HG03521 (cell line): Measurements from ENCODE around the gene TOR4A.
"Not testable (repeated sequence)": the region's sequence is repeated elsewhere in the genome, so short reads cannot be mapped to it uniquely, and the experiment has no call there.

Source experiments
- ATAC-seq: cut with Tn5 transposase; IDR thresholded peaks from one replicate; pipeline ENCODE4 v1.9.1; 2021; ENCODE audit warnings: mild to moderate bottlenecking, moderate library complexity; ENCODE audit not compliant: unreplicated experiment

TOR4A gene

DNA sequence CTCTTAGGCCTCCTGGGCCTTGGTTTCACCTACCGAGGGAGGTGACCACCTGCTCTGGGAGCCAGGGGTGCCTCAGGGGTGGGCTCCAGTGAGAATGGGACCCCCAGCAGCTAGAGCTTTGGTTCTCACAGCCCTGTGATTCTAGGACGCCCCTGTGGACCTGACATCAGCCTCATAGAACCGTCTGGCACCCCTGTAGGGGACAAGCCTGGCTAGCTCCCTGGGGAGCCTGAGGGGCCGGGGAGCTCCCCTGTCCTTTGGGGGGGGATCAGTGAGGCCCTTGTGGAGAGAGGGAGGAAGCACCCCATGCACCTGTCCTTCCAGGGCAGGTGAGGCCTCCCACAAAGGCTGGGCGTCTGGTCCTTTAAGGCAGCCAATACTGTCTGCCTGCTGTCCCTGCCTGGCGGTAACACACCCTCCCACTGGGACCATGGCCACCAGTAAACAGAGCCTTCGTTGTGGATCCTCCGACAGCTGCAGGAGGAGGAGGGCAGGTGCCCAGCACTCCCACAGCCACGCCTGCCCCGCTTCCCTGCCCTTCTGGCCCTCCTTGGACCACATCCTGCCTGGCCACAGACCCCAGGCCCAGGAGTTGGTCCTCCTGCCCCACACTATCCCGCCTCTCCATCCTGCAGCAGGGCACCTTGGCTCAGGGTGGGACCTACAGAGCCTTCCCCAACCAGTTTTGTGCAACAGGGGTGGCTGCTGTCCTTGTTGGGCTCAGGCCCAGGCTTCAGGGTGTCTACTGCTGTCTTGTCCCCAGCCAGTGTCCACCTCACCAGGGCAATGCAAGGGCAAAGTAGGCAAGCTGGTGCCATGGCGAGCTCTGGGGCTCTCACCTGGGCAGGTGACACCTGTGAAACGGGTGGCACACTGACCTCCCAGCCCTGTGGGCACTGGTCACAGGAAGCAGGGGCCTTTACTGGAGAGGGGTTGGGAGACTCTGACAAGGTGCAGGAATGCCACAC lies 39.5 kb upstream of the TOR4A start:
- no peak for ATAC-seq

DNA sequence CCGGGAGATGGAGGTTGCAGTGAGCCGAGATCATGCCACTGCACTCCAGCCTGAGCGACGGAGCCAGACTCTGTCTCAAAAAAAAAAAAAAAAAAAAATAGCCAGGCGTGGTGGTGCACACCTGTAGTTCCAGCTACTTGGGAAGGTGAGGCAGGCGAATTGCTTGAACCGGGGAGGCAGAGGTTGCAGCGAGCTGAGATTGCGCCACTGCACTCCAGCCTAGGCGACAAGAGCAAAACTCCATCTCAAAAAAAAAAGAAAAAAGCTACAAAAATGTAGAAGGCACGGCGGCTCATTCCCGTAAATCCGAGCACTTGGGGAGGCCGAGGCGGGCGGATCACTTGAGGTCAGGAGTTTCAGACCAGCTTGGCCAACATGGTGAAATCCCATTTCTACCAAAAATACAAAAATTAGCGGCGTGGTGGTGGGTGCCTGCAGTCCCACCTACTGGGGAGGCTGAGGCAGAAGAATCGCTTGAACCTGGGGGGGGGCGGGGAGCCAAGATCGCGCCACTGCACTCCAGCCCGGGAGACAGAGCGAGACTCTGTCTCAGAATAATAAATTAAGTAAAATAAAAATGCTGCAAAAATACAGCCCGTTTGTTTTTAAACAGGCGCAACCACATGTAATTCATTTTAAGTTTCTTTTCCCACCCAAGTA lies 37.9 kb upstream of the TOR4A start:
- ATAC-seq, result not testable (repeated sequence)

DNA sequence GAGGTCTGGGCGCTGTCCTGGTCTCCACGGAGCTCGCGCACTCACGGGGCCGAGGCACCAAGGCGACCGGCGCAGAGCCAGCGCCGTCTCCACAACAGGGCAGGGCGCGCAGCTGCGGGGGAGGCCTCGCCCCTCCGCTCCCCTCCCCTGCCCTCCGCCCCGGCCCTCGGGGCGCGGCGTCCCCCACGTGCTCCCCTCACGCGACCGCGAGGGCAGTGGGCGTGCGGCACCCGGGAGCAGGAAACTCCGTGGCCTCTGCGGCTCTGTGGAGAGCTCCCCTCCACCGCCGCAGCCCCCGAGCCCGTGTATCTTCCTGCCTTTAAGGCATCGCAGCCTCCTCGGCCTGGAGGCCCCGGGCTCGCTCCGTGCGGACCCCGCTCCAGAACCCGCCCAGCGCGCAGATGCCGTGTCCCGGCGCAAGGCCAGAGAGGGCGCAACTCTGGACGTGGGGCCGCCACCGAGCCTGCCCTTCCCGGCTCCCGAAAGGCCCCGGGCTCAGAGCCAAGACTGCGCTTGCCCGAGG lies 37.1 kb upstream of the TOR4A start:
- peak; percentile 21 for ATAC-seq

DNA sequence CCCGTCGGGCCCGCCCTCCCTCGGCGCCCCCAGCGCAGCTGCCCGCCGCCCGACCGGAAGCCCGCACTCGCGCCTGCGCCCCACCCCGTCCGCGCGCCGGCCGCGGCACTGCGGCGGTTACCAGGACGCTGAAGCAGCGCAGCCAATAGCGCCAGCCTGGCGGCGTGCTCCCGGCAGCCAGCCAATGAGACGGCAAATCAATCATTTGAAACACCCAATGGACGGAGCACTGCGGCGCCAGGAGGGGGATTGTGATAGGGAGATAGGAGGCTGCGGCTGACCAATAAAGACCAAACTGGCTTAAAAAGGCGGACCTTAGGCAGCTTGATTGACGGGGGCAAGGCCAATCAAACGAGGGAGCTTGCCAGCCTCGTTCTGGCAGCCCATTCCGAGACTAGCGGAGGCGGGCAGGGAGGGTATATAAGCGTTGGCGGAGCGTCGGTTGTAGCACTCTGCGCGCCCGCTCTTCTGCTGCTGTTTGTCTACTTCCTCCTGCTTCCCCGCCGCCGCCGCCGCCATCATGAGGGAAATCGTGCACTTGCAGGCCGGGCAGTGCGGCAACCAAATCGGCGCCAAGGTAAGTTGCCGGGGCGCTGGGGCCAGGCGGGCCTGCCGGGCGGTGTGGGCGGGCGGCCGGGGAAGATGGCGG lies 36.6 kb upstream of the TOR4A start, which contains the start of gene TUBB4B:
TUBB4B (plus strand) TSS at position 447 of the 649 bp plus-strand sequence; CDS start at position 521, 74 bp downstream.
- peak; percentile 72 for ATAC-seq

DNA sequence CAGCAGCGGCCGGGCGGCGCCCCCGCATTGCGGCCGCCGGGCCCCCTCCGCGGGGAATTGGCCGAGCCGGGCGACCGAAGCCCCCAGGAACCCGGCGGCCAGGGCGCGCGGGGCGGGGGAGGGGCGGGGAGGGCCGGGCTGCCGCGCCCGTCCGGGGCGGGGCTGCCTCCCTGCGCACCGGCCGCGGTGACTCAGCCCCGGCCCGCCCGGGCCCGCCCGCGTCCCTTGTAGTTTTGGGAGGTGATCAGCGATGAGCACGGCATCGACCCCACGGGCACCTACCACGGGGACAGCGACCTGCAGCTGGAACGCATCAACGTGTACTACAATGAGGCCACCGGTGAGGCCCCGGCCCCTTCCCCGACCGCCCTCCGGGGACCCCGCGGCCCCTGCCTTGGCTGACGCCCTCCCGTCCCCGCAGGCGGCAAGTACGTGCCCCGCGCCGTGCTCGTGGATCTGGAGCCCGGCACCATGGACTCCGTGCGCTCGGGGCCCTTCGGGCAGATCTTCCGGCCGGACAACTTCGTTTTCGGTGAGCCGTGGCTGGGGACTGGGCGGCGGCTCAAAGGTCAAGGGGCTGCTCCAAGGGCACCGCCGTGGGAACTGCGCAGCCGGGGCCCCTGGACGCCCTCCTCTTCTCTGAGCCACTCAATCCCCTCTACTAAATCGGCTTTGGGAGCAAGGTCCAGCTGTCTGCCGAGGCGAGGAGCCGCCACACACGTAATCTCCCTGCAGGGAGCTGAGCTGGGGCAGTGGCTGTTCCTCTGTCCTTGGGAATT lies 35.8 kb upstream of the TOR4A start:
- peak; percentile 2 for ATAC-seq

DNA sequence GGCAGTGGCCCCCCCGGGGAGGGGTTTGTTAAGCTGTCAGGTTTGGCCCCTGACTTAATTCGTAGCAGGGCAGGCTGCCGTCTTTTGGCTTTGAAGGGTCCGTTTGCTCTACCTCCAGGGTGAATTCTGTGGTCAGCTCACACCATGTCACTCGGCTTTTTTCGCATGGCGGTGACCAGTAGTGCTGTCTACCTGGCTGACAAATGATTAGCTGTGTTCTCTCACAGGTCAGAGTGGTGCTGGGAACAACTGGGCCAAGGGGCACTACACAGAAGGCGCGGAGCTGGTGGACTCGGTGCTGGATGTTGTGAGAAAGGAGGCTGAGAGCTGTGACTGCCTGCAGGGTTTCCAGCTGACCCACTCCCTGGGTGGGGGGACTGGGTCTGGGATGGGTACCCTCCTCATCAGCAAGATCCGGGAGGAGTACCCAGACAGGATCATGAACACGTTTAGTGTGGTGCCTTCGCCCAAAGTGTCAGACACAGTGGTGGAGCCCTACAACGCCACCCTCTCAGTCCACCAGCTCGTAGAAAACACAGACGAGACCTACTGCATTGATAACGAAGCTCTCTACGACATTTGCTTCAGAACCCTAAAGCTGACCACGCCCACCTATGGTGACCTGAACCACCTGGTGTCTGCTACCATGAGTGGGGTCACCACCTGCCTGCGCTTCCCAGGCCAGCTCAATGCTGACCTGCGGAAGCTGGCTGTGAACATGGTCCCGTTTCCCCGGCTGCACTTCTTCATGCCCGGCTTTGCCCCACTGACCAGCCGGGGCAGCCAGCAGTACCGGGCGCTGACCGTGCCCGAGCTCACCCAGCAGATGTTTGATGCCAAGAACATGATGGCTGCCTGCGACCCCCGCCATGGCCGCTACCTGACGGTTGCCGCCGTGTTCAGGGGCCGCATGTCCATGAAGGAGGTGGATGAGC lies 35.0 kb upstream of the TOR4A start:
- ATAC-seq, result no peak

DNA sequence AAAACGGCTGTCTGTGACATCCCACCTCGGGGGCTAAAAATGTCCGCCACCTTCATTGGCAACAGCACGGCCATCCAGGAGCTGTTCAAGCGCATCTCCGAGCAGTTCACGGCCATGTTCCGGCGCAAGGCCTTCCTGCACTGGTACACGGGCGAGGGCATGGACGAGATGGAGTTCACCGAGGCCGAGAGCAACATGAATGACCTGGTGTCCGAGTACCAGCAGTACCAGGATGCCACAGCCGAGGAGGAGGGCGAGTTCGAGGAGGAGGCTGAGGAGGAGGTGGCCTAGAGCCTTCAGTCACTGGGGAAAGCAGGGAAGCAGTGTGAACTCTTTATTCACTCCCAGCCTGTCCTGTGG lies 34.3 kb upstream of the TOR4A start:
- ATAC-seq, result not testable (repeated sequence)

DNA sequence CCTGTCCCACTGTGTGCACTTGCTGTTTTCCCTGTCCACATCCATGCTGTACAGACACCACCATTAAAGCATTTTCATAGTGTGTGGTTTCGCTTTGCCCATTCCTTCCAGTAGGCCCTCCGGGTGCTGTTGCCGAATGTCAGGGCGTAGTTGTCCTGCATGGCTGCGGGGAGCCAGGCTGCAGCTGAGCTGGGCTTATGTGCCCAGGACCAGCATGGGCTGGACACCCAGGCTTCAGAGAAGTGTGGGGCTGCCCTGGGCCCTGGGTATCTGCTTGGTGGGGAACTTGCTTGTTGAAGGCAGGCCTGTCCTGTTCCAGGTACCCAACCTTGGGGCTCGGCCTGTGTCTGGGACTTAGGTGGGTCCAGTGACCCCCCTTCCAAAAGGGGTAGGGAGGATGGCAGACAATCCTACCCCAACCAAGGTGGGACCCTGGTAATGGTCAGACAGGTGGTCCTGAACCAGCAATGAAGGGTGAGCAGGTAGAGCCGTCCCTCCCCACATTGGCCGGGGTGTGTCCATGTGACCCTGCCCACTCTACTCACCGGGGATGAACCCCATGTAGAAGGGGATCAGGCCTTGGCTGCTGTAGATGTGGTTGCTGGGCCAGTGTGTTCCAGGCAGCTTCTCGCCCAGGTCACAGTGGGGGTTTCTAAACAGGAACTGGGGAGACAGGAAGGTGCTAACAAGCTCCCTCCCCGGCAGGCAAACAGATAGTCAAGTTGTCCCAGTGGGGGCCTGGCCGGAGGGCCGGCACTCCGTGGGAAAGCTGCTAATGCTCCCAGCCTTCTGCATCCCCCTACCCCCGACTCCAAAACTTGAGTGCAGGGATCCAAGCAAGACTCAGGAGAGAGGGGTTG lies 33.7 kb upstream of the TOR4A start:
- no peak for ATAC-seq

DNA sequence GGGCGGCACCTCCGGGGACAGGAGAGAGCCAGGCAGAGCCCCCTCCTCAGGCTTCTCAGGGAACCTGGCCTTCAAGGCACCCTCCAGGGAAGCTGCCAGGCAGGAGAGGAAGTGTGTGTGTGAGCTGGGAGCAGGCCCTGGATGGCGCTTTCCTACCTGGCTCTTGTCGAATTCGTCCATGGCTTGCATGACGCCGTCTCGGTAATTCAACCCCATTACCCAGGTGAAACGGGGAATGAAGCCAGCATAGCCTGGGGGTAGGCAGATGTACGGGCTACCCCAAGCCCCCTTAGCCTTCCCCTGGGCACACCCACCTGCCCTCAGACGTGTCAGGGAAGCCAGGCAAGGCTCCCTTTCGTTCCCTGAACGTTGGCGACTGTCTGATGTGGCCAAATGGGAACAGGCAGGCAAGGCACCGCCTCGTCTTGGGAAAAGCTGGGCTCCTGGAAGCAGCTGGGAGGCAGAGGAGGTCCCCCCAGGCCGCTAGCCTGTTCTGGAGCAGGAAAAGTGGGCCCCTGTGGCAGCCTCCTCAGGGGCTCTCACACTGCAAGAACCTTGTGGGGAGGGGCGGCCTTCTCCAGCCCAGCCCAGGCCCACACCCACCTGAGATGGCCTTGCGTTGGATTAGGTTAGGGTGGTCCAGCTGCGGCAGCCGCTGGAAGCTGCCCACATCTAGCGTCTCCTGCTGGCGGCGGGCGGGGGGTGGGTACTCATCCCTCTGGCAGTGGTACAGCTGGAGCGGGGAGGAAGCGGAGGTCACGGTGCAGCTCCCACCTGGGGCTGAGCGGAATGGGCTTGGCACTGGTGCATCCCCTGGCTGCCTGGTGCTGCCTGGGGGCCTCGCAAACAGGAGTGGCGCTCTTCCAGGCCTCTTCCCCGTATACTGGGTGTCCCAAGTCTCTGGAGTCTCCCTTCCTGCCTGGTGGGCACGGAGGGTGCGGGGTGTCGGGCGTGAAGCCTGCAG lies 32.8 kb upstream of the TOR4A start:
- no peak for ATAC-seq

DNA sequence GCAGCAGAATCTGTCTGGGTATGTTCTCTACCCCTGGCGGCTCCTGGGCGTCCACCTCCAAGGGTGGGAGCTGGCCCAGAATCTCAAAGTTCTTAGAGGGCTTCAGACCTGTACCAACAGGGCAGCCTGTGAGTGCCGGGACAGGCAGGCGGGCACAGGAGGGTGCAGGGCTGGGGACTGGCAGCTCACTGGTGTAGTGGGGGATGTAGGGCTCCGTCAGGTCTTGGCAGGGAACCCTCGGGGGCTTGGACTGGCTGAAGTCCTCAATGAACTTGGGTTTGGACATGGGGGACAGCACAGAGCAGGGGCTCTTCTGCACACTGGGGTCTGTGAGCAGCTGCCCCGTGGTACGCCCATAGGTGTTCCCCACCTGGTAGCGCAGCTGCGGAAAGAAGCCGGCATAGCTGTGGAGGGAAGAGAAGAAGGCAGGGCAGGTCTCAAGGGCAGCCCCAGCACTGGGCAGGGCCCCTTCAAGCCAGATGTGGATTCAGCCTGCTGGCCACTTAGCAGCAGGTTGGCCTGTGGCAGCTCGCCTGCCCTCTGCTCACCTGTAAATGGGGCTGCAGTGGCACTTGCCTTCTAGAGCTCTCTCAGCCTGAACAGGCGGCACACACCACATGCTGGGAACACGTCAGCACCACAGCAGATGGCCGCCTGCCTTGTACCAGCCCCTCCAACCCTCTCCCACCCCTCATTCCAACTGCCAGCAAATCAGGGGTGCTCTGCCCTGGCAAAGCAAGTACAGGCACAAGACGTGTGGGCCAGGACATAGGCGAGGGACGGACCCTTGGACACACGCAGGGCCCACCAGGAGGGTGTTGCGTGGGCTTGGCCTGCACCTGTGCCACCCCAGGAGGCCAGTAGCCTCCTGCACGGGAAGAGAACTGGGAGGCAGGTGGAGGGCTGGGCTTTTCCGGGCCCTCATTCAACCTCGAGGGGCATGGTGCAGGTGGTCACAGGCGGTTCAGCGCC lies 31.8 kb upstream of the TOR4A start:
- ATAC-seq, result no peak

DNA sequence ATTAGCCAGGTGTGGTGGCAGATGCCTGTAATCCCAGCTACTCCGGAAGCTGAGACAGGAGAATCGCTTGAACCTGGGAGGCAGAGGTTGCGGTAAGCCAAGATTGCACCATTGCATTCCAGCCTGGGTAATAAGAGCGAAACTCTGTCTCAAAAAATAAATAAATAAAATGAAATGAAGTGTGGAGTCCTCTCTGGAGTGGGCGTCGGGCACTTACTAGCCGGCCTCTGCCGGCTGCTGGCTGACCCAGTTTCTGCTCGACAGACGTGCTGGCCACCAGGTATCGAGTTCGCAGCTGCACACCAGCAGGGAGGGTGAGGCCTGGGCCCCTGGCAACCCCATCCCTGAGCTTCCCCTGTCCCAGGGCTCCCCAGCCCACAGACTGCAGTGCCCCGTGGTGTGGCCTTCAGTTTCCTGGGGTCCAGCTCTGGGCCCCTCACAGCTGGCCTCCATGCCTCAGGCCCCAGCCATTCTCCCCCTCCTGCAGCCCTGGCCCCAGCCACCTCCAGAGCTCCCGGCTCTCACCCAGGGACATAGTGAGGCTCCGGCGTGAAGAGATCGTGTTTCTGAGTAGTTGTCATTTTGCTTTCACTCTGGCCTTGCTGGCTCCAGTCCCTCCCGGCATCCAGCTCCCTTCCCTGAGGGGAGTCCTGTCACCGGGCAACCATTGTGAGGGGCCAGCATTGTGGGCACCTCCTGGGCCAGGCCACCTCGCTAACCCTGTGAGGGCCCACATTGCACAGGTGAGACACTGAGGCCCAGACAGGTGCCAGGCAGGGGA lies 30.2 kb upstream of the TOR4A start:
- no peak for ATAC-seq

DNA sequence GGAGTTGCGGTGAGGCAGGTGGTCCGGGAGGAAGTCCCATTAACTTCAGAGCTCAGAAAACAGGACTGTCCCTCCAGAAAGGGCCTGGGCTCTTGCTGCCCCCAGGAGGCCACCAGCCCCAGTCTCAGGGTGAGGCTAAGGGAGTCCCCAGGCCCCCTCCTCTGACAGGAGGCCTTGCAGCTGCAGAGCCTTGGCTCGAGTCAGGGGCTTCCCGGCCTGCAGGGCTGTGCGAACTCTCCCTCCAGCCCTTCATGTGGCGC lies 29.7 kb upstream of the TOR4A start:
- ATAC-seq, result no peak

DNA sequence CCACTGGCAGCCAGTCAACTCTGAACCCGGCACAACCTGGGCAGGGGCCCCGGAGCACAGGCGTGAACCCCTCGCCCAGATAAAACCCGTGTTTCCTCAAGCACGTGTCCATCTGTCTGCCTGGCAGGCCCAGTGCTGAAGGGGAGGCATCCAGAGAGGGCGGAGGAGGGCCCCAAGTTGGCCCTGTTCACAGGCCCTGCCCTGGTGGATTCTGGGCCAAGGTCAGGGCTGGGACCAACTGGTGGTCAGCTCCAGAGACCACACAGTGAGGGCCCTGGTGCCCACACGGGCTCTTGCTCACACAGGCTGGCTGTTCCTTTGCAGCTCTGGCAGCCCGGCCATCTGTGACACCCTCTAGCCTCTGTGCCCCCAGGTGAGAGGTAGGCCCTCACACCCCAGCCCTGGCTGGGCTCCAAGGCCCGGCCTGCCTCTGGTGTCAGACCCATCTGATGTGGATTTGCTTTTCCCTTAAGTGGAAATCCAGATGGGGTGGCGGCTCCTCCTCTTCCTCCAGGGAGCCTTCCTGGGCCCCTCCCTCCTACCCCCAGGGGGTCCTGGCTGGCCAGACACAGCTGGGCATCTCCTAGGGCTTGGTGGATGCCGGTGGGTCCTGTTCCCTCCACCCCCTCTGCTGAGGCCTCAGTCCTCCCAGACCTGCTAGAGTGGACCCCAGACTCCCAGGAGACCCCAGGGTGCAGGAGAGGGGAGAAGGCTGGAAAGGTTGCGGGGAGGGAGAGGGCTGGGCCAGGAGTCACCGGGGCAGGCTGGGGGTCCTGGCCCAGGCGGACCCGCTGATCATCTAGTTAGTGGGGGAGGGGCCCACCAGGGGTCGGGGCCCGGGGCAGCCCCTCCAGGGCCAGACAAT lies 27.0 kb upstream of the TOR4A start:
- ATAC-seq, result no peak

DNA sequence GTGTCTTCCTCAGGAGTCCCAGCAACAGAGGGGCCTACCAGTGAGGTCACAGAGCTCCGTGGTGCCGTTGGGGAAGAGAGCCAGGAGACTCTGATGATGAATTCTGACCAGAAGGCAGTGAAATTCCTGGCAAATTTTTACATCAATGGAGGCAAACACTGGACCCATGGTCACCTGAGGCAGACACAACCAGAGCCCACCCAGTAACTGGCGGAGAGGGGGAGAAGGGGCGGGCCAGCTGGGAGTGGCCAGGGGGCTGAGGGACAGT lies 26.4 kb upstream of the TOR4A start, which contains the start of gene STPG3:
STPG3 (plus strand) TSS at position 93 of the 268 bp plus-strand sequence; CDS start at position 94, 1 bp downstream.
- no peak for ATAC-seq
